CD4-positive, alpha-beta T cell treated with Interleukin-6 at 100 ng/mL for 8 hours (primary cell): ENCODE measurements around the gene SFTPD.

ENCODE experiments used
- DNase-seq: peaks from one replicate; pipeline ENCODE4 v3.0.0-alpha.2; 2020; ENCODE audit warnings: mixed read lengths, low spot score

Gene SFTPD

GRCh38 chr10:79944428-79945395, 4.2 kb downstream of the SFTPD start:
- DNase-seq = no peak

GRCh38 chr10:79943871-79944270, 5.0 kb downstream of the SFTPD start:
- DNase-seq = no peak

DNA sequence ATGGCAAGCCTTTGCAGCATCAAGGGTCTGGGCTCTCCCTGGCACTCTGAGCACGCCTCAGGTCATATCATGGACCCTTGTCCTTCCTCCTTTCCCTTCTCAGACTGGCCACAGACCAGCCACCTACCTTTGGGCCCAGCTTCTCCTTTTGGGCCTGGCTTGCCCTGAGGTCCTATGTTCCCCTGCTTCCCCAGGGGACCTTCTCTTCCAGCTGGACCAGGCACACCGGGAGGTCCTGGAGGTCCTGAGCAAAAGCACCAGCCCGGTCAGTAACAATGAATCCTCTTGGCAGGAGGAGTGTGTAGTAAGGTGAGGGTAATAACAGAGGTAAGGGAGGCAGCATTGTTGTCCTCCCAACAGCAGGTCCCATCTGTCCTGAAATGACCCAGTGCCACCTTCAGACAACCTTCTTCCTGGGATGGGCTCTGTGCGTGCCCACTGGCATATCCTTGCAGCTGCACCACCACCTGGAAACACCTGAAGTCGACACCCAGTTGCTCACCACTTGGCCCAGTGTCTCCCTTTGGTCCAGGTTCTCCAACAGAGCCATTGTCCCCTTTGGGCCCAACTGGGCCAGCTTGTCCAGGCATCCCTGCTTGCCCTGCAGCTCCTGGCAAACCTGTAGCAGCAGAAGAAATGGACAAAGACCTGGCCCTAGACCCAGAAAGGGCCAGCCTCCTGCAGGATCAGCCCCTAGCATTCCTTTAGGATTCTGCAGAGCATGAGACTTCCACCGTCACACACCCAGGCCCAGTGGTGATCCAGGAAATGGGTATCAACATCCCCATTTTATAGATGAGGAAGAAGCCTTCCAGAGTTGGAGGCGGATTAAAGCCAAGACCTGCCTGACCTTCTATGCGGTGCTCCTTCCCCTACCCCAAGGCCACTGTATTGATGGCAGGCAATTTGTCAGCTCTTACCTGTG, 6.4 kb downstream of the SFTPD start:
- DNase-seq = no peak

- no peak for DNase-seq
Measured at GRCh38 chr10:79941585-79942210, 7.2 kb downstream of the SFTPD start.

DNA sequence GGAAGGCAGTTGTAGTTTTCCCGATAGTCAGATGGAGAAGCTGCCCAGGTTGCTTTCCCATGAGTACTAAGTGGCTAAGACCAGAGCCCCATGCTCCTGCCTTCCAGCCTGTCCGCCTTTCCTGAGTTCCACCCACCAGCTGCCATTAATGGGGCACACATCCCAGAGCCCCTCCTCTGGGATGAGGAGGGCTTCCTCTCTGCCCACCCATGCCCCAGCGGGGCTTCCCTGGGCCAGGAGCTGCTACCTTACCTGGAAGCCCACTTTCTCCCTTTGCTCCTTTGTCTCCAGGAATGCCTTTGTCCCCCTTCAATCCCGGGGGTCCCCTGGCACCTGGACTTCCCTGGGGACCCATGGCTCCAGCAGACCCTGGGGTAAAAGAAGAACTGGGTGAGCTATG, 7.8 kb downstream of the SFTPD start:
- DNase-seq = no peak

GRCh38 chr10:79940431-79940830, 8.5 kb downstream of the SFTPD start:
- no peak for DNase-seq

GRCh38 chr10:79939969-79940368, 8.9 kb downstream of the SFTPD start:
- DNase-seq = no peak

GRCh38 chr10:79938728-79939406, 10.0 kb downstream of the SFTPD start:
- DNase-seq = no peak

- no peak for DNase-seq
Measured at GRCh38 chr10:79937701-79938151, 11.2 kb downstream of the SFTPD start.

GRCh38 chr10:79936625-79937615, 12.0 kb downstream of the SFTPD start:
- no peak for DNase-seq

DNA sequence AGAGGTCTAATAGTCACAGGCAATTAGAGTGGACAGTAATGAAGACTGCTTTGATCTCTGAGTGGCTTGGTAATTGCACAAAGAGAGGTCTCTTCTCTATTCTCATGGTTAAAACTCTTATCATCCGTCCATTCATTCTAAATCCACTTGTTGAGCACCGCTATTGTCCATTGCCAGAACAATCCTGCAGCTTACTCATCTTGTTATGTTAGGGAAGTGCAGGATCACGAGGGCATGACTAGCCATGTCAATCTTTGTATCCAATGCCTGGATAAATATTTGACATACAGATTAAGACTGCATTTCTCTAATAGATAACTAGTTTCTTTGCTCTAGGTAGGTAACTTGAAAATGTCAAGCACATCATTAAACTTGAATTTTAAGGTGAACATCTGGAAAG, 14.9 kb downstream of the SFTPD start:
- DNase-seq = no peak

DNA sequence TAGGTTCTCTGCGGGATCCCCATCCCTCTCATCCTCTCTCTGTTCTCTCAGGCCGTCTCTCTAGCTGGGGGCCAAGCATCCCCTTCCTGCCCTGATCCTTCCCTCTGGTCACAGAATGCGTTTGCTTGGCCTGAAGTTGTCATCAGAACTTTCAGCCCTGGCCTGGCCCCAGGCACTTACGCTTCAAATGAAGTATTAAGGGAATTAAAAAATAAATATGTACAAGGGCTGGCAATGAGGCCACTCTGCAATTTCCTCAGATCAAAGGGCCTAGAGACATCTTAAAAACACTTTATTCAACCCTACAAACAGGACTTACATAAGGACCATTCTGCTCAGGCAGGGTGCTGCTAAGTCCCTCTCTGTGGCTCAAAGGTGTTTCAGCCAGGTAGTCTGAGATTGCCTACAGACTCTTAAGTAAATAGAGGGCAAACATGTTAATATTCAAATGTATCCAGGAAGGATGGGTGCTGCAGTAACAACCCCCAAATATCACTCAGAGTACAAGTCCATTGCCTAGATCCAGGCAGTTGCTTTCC, 16.0 kb downstream of the SFTPD start:
- DNase-seq = no peak

DNA sequence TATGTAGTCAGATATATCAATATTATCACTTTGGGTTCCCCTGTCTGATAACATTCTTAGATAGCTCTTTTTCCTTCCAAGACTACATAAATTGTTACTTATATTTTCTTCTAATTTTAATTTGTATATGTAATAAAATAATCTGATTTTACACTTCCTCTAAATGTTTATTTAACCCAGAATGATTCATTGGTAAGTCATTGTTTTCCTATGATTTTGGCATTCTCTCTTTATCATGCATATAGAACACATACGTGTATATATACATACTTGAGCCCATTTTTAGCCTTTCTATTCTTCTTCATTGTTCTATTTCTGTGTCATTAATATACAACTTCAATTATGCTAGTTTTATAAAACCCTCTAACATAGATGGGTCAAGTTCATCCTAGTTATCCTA, 16.6 kb downstream of the SFTPD start:
- no peak for DNase-seq

GRCh38 chr10:79930751-79931150, 18.2 kb downstream of the SFTPD start:
- no peak for DNase-seq

GRCh38 chr10:79930267-79930666, 18.6 kb downstream of the SFTPD start:
- no peak for DNase-seq

GRCh38 chr10:79929409-79929904, 19.4 kb downstream of the SFTPD start:
- DNase-seq = peak; percentile 66

GRCh38 chr10:79928028-79928583, 20.8 kb downstream of the SFTPD start:
- DNase-seq = no peak

GRCh38 chr10:79927111-79927828, 21.6 kb downstream of the SFTPD start:
- DNase-seq = no peak

- DNase-seq = no peak
Measured at GRCh38 chr10:79926037-79926436, 22.9 kb downstream of the SFTPD start.
